ENCODE results near the gene MKI67. TPM values are rescaled to one million over a fixed set of nuclear protein-coding genes. Genes with fewer than 3 reads are reported as not detected.

The MKI67 gene
- total RNA-seq, 1 experiment from 2014 or later, result 111 TPM

GRCh38 chr10:128116851-128117615, 9.2 kb downstream of the MKI67 start:
- H3K27me3 Mint-ChIP-seq (ENCODE audit: insufficient read depth, unreplicated experiment), result no peaks in the 10 kb centered on the region
- no TSS peak for BruUV-seq (replicated peaks)
- POLR2A ChIA-PET, result no interaction called here
- no peak overlapping the region for H3K27ac Mint-ChIP-seq (ENCODE audit: unreplicated experiment)
- H3K4me3 Mint-ChIP-seq (ENCODE audit: unreplicated experiment), result no peak overlapping the region
- H3K36me3 Mint-ChIP-seq (ENCODE audit: insufficient read depth, unreplicated experiment), result peaks cover 92% of the 10 kb centered on the region
- H3K4me1 Mint-ChIP-seq (ENCODE audit: low read depth, unreplicated experiment), result no peaks in the 10 kb centered on the region
- Histone ChIP-seq H3K27me3 (replicated peaks; ENCODE audit: control insufficient read depth, insufficient read depth, low read length) (no peaks in the 10 kb centered on the region), H3K4me3 (ENCODE audit: low read depth, low read length) (no peak overlapping the region), H3K9me3 (no peaks in the 10 kb centered on the region), H3K36me3 (ENCODE audit: control insufficient read depth, insufficient read depth, low read length) (peaks cover 4% of the 10 kb centered on the region), H3K4me1 (no peaks in the 10 kb centered on the region; the same call in 1 of the 2 replicates)
- intact Hi-C loops (cut with micrococcal nuclease; ENCODE audit: unreplicated experiment), result no loop called here
- TF ChIP-seq CTCF (IDR thresholded peaks at IDR 0.05; ENCODE audit: insufficient read depth in 1 of 2, low read depth in 1 of 2, low read length in 1 of 2, severe bottlenecking in 1 of 2, unreplicated experiment in 1 of 2), result no peak
- CTCF ChIA-PET, result no interaction called here
- no peak for DNase-seq
- H3K9me3 Mint-ChIP-seq (ENCODE audit: unreplicated experiment), result no peaks in the 10 kb centered on the region

- Histone ChIP-seq H3K27me3 (replicated peaks; ENCODE audit: control insufficient read depth, insufficient read depth, low read length) (no peaks in the 10 kb centered on the region), H3K36me3 (ENCODE audit: control insufficient read depth, insufficient read depth, low read length) (peaks cover 4% of the 10 kb centered on the region), H3K9me3 (no peaks in the 10 kb centered on the region), H3K4me3 (ENCODE audit: low read depth, low read length) (no peak overlapping the region), H3K4me1 (no peaks in the 10 kb centered on the region; the same call in 1 of the 2 replicates)
- ChIA-PET CTCF (no interaction called here), POLR2A (no interaction called here)
- Mint-ChIP-seq H3K9me3 (ENCODE audit: unreplicated experiment) (no peaks in the 10 kb centered on the region), H3K4me1 (ENCODE audit: low read depth, unreplicated experiment) (no peaks in the 10 kb centered on the region), H3K36me3 (ENCODE audit: insufficient read depth, unreplicated experiment) (peaks cover 96% of the 10 kb centered on the region), H3K4me3 (ENCODE audit: unreplicated experiment) (no peak overlapping the region), H3K27ac (ENCODE audit: unreplicated experiment) (no peak overlapping the region), H3K27me3 (ENCODE audit: insufficient read depth, unreplicated experiment) (no peaks in the 10 kb centered on the region)
- BruUV-seq (replicated peaks), result no TSS peak
- DNase-seq, result no peak
- no peak for TF ChIP-seq CTCF (IDR thresholded peaks at IDR 0.05; ENCODE audit: insufficient read depth in 1 of 2, low read depth in 1 of 2, low read length in 1 of 2, severe bottlenecking in 1 of 2, unreplicated experiment in 1 of 2)
- intact Hi-C loops (cut with micrococcal nuclease; ENCODE audit: unreplicated experiment), result no loop called here
Measured at GRCh38 chr10:128116187-128116586, 10.0 kb downstream of the MKI67 start.

GRCh38 chr10:128115356-128115755, 10.9 kb downstream of the MKI67 start:
- intact Hi-C loops (cut with micrococcal nuclease; ENCODE audit: unreplicated experiment), result no loop called here
- TF ChIP-seq CTCF (IDR thresholded peaks at IDR 0.05; ENCODE audit: insufficient read depth in 1 of 2, low read depth in 1 of 2, low read length in 1 of 2, severe bottlenecking in 1 of 2, unreplicated experiment in 1 of 2), result no peak
- Mint-ChIP-seq H3K9me3 (ENCODE audit: unreplicated experiment) (no peaks in the 10 kb centered on the region), H3K27me3 (ENCODE audit: insufficient read depth, unreplicated experiment) (no peaks in the 10 kb centered on the region), H3K36me3 (ENCODE audit: insufficient read depth, unreplicated experiment) (peaks cover 96% of the 10 kb centered on the region), H3K27ac (ENCODE audit: unreplicated experiment) (no peak overlapping the region), H3K4me3 (ENCODE audit: unreplicated experiment) (no peak overlapping the region), H3K4me1 (ENCODE audit: low read depth, unreplicated experiment) (no peaks in the 10 kb centered on the region)
- H3K27me3 ChIP-seq (replicated peaks; ENCODE audit: control insufficient read depth, insufficient read depth, low read length), result no peaks in the 10 kb centered on the region
- peaks cover 4% of the 10 kb centered on the region for H3K36me3 ChIP-seq (ENCODE audit: control insufficient read depth, insufficient read depth, low read length)
- POLR2A ChIA-PET, result no interaction called here
- no peak for DNase-seq
- no peaks in the 10 kb centered on the region for H3K9me3 ChIP-seq
- no peaks in the 10 kb centered on the region; the same call in 1 of the 2 replicates for H3K4me1 ChIP-seq
- BruUV-seq (replicated peaks), result TSS peak; percentile 32
- CTCF ChIA-PET, result no interaction called here
- no peak overlapping the region for H3K4me3 ChIP-seq (ENCODE audit: low read depth, low read length)

Measured in Caco-2 (cell line).